Erythroblast (primary cell): ENCODE results near the gene ARFGAP3.
"Not testable (repeated sequence)": the region's sequence is repeated elsewhere in the genome, so short reads cannot be mapped to it uniquely, and the experiment has no call there.

Experiments
- GATA1 ChIP-seq: IDR thresholded peaks from 2 replicates; pipeline ENCODE4 v1.6.1; 2011; ENCODE audit warnings: low read depth, mild to moderate bottlenecking, control low read depth, low read length, moderate library complexity
- POLR2A ChIP-seq: IDR thresholded peaks from 2 replicates; pipeline ENCODE4 v1.6.1; 2011; ENCODE audit warnings: mild to moderate bottlenecking, low read length

DNA sequence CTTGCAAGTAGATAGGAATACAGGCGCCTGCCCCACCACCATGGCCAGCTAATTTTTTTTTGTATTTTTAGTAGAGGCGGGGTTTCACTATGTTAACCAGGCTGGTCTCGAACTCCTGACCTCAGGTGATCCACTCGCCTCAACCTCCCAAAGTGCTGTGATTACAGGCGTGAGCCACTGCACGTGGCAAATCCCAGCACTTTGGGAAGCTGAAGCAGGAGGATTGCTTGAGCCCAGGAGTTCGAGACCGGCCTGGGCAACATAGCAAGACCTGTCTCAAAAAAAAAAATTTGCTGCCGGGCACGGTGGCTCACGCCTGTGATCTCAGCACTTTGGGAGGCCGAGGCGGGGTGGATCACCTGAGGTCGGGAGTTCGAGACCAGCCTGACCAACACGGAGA, 102.0 kb downstream of the ARFGAP3 start:
- TF ChIP-seq POLR2A, GATA1: not testable (repeated sequence)
